GM19239 (cell line): ENCODE measurements around the gene HGD.
A peak's percentile ranks its signal among the peaks of the same experiment; 100 is the strongest.
"Not testable (repeated sequence)": the region's sequence is repeated elsewhere in the genome, so short reads cannot be mapped to it uniquely, and the experiment has no call there.

ENCODE experiments used
- DNase-seq: peaks from one replicate; pipeline ENCODE4 v3.0.0; 2011; ENCODE audit warnings: low spot score; ENCODE audit not compliant: insufficient read length
- FAIRE-seq: peaks from 2 replicates; lab custom pipeline; 2011; peaks lifted over from hg19 to GRCh38; lab: Jason Lieb, UNC

The HGD gene

GRCh38 chr3:120681018-120681417 lies 1.0 kb downstream of the HGD start:
- FAIRE-seq (no peak), DNase-seq (no peak)

GRCh38 chr3:120680193-120680894 lies 1.7 kb downstream of the HGD start:
- no peak for FAIRE-seq
- no peak for DNase-seq

GRCh38 chr3:120678984-120679383 lies 3.1 kb downstream of the HGD start:
- DNase-seq (no peak), FAIRE-seq (no peak)

- FAIRE-seq (peak; percentile 97), DNase-seq (peak; percentile 40)
These were observed 3.6 kb downstream of the HGD start for GRCh38 chr3:120678331-120678947.

- DNase-seq, FAIRE-seq: not testable (repeated sequence)
These were observed 4.8 kb downstream of the HGD start for GRCh38 chr3:120677193-120677592.

GRCh38 chr3:120673116-120673515 lies 8.9 kb downstream of the HGD start:
- DNase-seq: no peak
- FAIRE-seq: no peak

- no peak for DNase-seq
- no peak for FAIRE-seq
These were observed 11.5 kb downstream of the HGD start for GRCh38 chr3:120670576-120670975.

GRCh38 chr3:120664926-120665325 lies 17.1 kb downstream of the HGD start:
- no peak for DNase-seq
- FAIRE-seq: no peak

GRCh38 chr3:120661945-120662344 lies 20.1 kb downstream of the HGD start:
- DNase-seq (no peak), FAIRE-seq (no peak)

- FAIRE-seq (peak; percentile 39), DNase-seq (no peak)
These were observed 20.7 kb downstream of the HGD start for GRCh38 chr3:120661106-120661905.

GRCh38 chr3:120659834-120660233 lies 22.2 kb downstream of the HGD start:
- FAIRE-seq (no peak), DNase-seq (no peak)

- DNase-seq: no peak
- FAIRE-seq: no peak
These were observed 22.8 kb downstream of the HGD start for GRCh38 chr3:120659285-120659684.

GRCh38 chr3:120652896-120653545 lies 29.0 kb downstream of the HGD start:
- no peak for DNase-seq
- FAIRE-seq: no peak

GRCh38 chr3:120652281-120652680 lies 29.8 kb downstream of the HGD start:
- DNase-seq: no peak
- FAIRE-seq: no peak

GRCh38 chr3:120650311-120650710 lies 31.7 kb downstream of the HGD start:
- no peak for DNase-seq
- no peak for FAIRE-seq

- FAIRE-seq (no peak), DNase-seq (no peak)
These were observed 32.2 kb downstream of the HGD start for GRCh38 chr3:120649830-120650233.

- FAIRE-seq: no peak
- DNase-seq: no peak
These were observed 33.7 kb downstream of the HGD start for GRCh38 chr3:120648290-120648689.

- FAIRE-seq: no peak
- no peak for DNase-seq
These were observed 35.1 kb downstream of the HGD start for GRCh38 chr3:120646771-120647432.

GRCh38 chr3:120645083-120645845 lies 36.8 kb downstream of the HGD start:
- FAIRE-seq: no peak
- DNase-seq: no peak
